ENCODE data around the gene PREX1.

Gene PREX1

GRCh38 chr20:48711044-48711428, 116.8 kb downstream of the PREX1 start:
- Histone ChIP-seq H3K14ac (ENCODE audit: low read length) (no peak overlapping the region), H2AK5ac (ENCODE audit: low read depth, low read length) (peak overlapping the region; percentile 24), H2BK15ac (ENCODE audit: low read length) (no peak overlapping the region), H3K79me1 (ENCODE audit: low read depth, low read length) (peaks cover 3% of the 10 kb centered on the region), H3K4me3 (ENCODE audit: low read length in 2 of 2) (no peak overlapping the region), H2BK5ac (ENCODE audit: low read length) (no peak overlapping the region), H3K36me3 (replicated peaks in 1 of 2; ENCODE audit: control insufficient read depth in 2 of 2, insufficient read depth in 2 of 2, low read length in 2 of 2) (peaks cover 0 to 73% of the 10 kb centered on the region in 2 donors), H2AFZ (ENCODE audit: low read length) (no peak overlapping the region), H4K8ac (ENCODE audit: low read depth, low read length) (no peak overlapping the region), H3K18ac (ENCODE audit: low read length) (peak overlapping the region; percentile 45), H3K4me1 (ENCODE audit: control insufficient read depth in 2 of 2, insufficient read depth in 1 of 2, low read depth in 1 of 2, low read length in 2 of 2) (no peaks in the 10 kb centered on the region), H4K91ac (ENCODE audit: low read depth, low read length, poor library complexity) (no peak overlapping the region), H3K9ac (ENCODE audit: low read depth, low read length, poor library complexity) (no peak overlapping the region), H3K4me2 (ENCODE audit: insufficient read depth, low read length, poor library complexity, severe bottlenecking) (no peak overlapping the region), H3K9me3 (replicated peaks in 1 of 2; ENCODE audit: control insufficient read depth in 2 of 2, insufficient read depth in 1 of 2, low read depth in 1 of 2, low read length in 2 of 2) (peaks cover 0 to 2% of the 10 kb centered on the region in 2 donors), H3K27ac (replicated peaks; ENCODE audit: low read length) (no peak overlapping the region), H3K23ac (ENCODE audit: low read depth, low read length, poor library complexity) (peak overlapping the region; percentile 6), H3K27me3 (ENCODE audit: control insufficient read depth in 3 of 3, insufficient read depth in 3 of 3, low read depth in 1 of 3, low read length in 3 of 3) (no peaks in the 10 kb centered on the region), H2BK120ac (ENCODE audit: low read depth, low read length) (no peak overlapping the region), H2BK12ac (ENCODE audit: low read length) (no peak overlapping the region), H3K4ac (ENCODE audit: low read length) (no peak overlapping the region)
- WGBS, 2 donors (ENCODE audit: extremely low coverage in 2 of 2, insufficient read length in 2 of 2, insufficient replicate concordance in 1 of 2): no CpG with 5 or more reads among the region's 4 CpGs
- no peak for DNase-seq (ENCODE audit: low spot score)

DNA sequence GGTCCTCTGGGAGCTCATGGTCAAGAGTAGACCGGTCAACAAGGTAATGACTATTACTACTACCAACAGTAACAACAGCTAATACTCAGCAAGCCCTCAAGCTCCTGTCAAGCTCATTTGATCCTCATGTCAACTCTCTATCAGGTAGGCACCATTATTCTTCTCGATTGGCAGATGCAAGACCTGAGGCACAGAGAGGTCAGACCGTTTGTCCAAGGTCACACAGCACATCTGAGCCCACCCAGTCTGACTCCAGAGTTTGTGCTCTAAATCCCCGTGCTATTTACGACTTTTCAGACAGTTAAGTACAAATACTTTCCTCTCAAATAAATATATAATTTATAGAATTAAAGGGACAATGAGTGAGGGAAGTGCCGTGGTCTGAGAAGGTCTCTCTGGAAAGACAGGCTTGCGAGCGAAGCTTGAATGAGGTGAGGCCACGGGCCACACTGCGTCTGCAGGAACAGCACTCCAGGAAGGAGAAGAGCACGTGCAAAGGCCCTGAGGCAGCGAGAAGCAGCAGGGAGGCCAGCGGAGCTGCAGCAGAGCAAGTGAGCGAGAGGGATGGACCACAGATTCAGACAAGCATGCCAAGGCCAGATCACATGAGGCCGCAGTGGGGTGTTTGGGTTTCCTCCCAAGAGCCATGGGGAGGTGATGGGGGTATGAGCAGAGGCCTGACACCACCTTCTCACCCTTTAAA, 117.3 kb downstream of the PREX1 start:
- Histone ChIP-seq H2BK12ac (ENCODE audit: low read length) (no peak overlapping the region), H3K4ac (ENCODE audit: low read length) (no peak overlapping the region), H3K9me3 (replicated peaks in 1 of 2; ENCODE audit: control insufficient read depth in 2 of 2, insufficient read depth in 1 of 2, low read depth in 1 of 2, low read length in 2 of 2) (peaks cover 0 to 2% of the 10 kb centered on the region in 2 donors)

DNA sequence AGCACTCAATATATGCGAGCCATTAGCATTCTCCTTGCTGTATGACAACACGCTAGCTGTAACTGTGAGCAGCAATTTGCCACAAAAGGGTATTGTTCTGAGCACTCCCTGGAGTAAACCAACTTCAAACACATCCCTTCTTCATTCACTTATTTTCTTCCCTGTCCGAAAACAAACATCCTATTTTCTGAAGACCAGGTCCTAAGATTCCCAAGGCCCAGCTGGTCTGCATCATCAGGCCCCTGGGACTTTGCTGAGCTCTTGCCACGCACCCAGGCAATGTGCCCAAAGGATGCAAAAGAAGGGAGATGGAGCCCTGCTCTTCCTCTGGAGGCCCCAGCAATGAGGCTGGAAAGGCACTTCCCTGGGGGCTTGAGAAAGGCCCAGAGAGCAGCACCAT, 118.1 kb downstream of the PREX1 start:
- Histone ChIP-seq H4K91ac (ENCODE audit: low read depth, low read length, poor library complexity) (no peak overlapping the region), H3K18ac (ENCODE audit: low read length) (no peak overlapping the region), H3K4me3 (ENCODE audit: low read length in 2 of 2) (no peak overlapping the region), H3K36me3 (replicated peaks in 1 of 2; ENCODE audit: control insufficient read depth in 2 of 2, insufficient read depth in 2 of 2, low read length in 2 of 2) (peaks cover 0 to 73% of the 10 kb centered on the region in 2 donors), H3K4me1 (ENCODE audit: control insufficient read depth in 2 of 2, insufficient read depth in 1 of 2, low read depth in 1 of 2, low read length in 2 of 2) (no peaks in the 10 kb centered on the region), H2BK12ac (ENCODE audit: low read length) (no peak overlapping the region), H3K27ac (replicated peaks; ENCODE audit: low read length) (no peak overlapping the region), H2BK120ac (ENCODE audit: low read depth, low read length) (no peak overlapping the region), H3K27me3 (ENCODE audit: control insufficient read depth in 3 of 3, insufficient read depth in 3 of 3, low read depth in 1 of 3, low read length in 3 of 3) (no peaks in the 10 kb centered on the region), H3K9me3 (replicated peaks in 1 of 2; ENCODE audit: control insufficient read depth in 2 of 2, insufficient read depth in 1 of 2, low read depth in 1 of 2, low read length in 2 of 2) (peaks cover 0 to 2% of the 10 kb centered on the region in 2 donors), H2AK5ac (ENCODE audit: low read depth, low read length) (no peak overlapping the region), H3K9ac (ENCODE audit: low read depth, low read length, poor library complexity) (no peak overlapping the region), H3K14ac (ENCODE audit: low read length) (no peak overlapping the region), H2BK15ac (ENCODE audit: low read length) (no peak overlapping the region), H2AFZ (ENCODE audit: low read length) (no peak overlapping the region), H3K79me1 (ENCODE audit: low read depth, low read length) (peaks cover 3% of the 10 kb centered on the region), H4K8ac (ENCODE audit: low read depth, low read length) (no peak overlapping the region), H3K4ac (ENCODE audit: low read length) (no peak overlapping the region), H3K4me2 (ENCODE audit: insufficient read depth, low read length, poor library complexity, severe bottlenecking) (no peak overlapping the region), H2BK5ac (ENCODE audit: low read length) (no peak overlapping the region), H3K23ac (ENCODE audit: low read depth, low read length, poor library complexity) (no peak overlapping the region)
- no CpG with 5 or more reads among the region's 4 CpGs for WGBS, 2 donors (ENCODE audit: extremely low coverage in 2 of 2, insufficient read length in 2 of 2, insufficient replicate concordance in 1 of 2)
- DNase-seq (ENCODE audit: low spot score): no peak

More for the DNA sequence above, 117.3 kb downstream of the PREX1 start:
- no peak overlapping the region for H3K4me2 ChIP-seq (ENCODE audit: insufficient read depth, low read length, poor library complexity, severe bottlenecking)
- peaks cover 3% of the 10 kb centered on the region for H3K79me1 ChIP-seq (ENCODE audit: low read depth, low read length)
- no peak overlapping the region for H3K14ac ChIP-seq (ENCODE audit: low read length)
- H3K4me1 ChIP-seq (ENCODE audit: control insufficient read depth in 2 of 2, insufficient read depth in 1 of 2, low read depth in 1 of 2, low read length in 2 of 2): no peaks in the 10 kb centered on the region
- H3K9ac ChIP-seq (ENCODE audit: low read depth, low read length, poor library complexity): no peak overlapping the region
- no peak overlapping the region for H2BK120ac ChIP-seq (ENCODE audit: low read depth, low read length)
- H3K36me3 ChIP-seq (replicated peaks in 1 of 2; ENCODE audit: control insufficient read depth in 2 of 2, insufficient read depth in 2 of 2, low read length in 2 of 2): peaks cover 0 to 73% of the 10 kb centered on the region in 2 donors
- H3K27ac ChIP-seq (replicated peaks; ENCODE audit: low read length): no peak overlapping the region
- no peak for DNase-seq (ENCODE audit: low spot score)
- H4K91ac ChIP-seq (ENCODE audit: low read depth, low read length, poor library complexity): no peak overlapping the region
- no CpG with 5 or more reads among the region's 15 CpGs for WGBS, 2 donors (ENCODE audit: extremely low coverage in 2 of 2, insufficient read length in 2 of 2, insufficient replicate concordance in 1 of 2)
- H3K4me3 ChIP-seq (ENCODE audit: low read length in 2 of 2): no peak overlapping the region
- H3K23ac ChIP-seq (ENCODE audit: low read depth, low read length, poor library complexity): peak overlapping the region; percentile 6
- no peaks in the 10 kb centered on the region for H3K27me3 ChIP-seq (ENCODE audit: control insufficient read depth in 3 of 3, insufficient read depth in 3 of 3, low read depth in 1 of 3, low read length in 3 of 3)
- H2AK5ac ChIP-seq (ENCODE audit: low read depth, low read length): peak overlapping the region; percentile 24
- H2AFZ ChIP-seq (ENCODE audit: low read length): no peak overlapping the region
- peak overlapping the region; percentile 2 for H3K18ac ChIP-seq (ENCODE audit: low read length)
- no peak overlapping the region for H2BK15ac ChIP-seq (ENCODE audit: low read length)
- H2BK5ac ChIP-seq (ENCODE audit: low read length): no peak overlapping the region
- no peak overlapping the region for H4K8ac ChIP-seq (ENCODE audit: low read depth, low read length)

DNA sequence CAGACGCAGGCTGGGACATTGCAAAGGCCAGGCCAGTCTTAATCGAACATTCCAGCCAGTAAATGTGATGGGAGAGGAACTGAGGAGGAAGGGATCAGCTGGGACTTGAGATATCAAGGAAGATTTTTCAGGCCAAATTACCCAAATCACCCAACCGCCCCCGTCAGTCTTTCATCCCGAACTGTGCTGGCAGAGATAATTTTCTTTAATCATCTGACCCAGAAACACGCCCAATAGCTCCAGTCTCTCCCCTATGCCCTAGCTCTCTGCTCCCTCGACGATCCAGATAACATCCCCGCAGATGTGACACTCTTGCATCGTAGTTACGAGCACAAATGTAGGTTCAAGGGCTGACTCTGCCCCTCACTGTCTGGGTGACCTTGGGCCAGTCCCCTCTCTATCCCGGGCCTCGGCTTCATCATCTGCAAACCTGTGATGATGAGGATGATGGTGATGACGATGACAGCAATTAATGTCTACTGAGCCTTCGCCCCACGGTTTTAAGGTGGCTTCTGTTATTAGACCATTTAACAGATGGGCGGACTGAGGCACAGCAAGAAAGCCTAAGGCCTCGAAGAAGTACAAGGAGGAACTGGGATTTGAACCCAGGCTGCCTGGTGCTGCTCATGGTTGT, 118.6 kb downstream of the PREX1 start:
- Histone ChIP-seq H3K9ac (ENCODE audit: low read depth, low read length, poor library complexity) (no peak overlapping the region), H2BK15ac (ENCODE audit: low read length) (no peak overlapping the region), H3K4me2 (ENCODE audit: insufficient read depth, low read length, poor library complexity, severe bottlenecking) (no peak overlapping the region), H3K18ac (ENCODE audit: low read length) (peak overlapping the region; percentile 11), H2AK5ac (ENCODE audit: low read depth, low read length) (no peak overlapping the region), H3K14ac (ENCODE audit: low read length) (no peak overlapping the region), H3K4ac (ENCODE audit: low read length) (no peak overlapping the region), H3K9me3 (replicated peaks in 1 of 2; ENCODE audit: control insufficient read depth in 2 of 2, insufficient read depth in 1 of 2, low read depth in 1 of 2, low read length in 2 of 2) (peaks cover 0 to 2% of the 10 kb centered on the region in 2 donors), H3K4me3 (ENCODE audit: low read length in 2 of 2) (no peak overlapping the region), H3K23ac (ENCODE audit: low read depth, low read length, poor library complexity) (no peak overlapping the region), H3K36me3 (replicated peaks in 1 of 2; ENCODE audit: control insufficient read depth in 2 of 2, insufficient read depth in 2 of 2, low read length in 2 of 2) (peaks cover 0 to 77% of the 10 kb centered on the region in 2 donors), H4K8ac (ENCODE audit: low read depth, low read length) (no peak overlapping the region), H3K27me3 (ENCODE audit: control insufficient read depth in 3 of 3, insufficient read depth in 3 of 3, low read depth in 1 of 3, low read length in 3 of 3) (no peaks in the 10 kb centered on the region), H2BK12ac (ENCODE audit: low read length) (no peak overlapping the region), H2AFZ (ENCODE audit: low read length) (no peak overlapping the region), H4K91ac (ENCODE audit: low read depth, low read length, poor library complexity) (no peak overlapping the region), H3K79me1 (ENCODE audit: low read depth, low read length) (peaks cover 3% of the 10 kb centered on the region), H2BK5ac (ENCODE audit: low read length) (no peak overlapping the region), H2BK120ac (ENCODE audit: low read depth, low read length) (no peak overlapping the region), H3K4me1 (ENCODE audit: control insufficient read depth in 2 of 2, insufficient read depth in 1 of 2, low read depth in 1 of 2, low read length in 2 of 2) (no peaks in the 10 kb centered on the region), H3K27ac (replicated peaks; ENCODE audit: low read length) (no peak overlapping the region)
- no CpG with 5 or more reads among the region's 18 CpGs for WGBS, 2 donors (ENCODE audit: extremely low coverage in 2 of 2, insufficient read length in 2 of 2, insufficient replicate concordance in 1 of 2)
- DNase-seq (ENCODE audit: low spot score): no peak
